Heart right ventricle (tissue), 16 donors: Measurements from ENCODE around the gene ACSBG1. TPM values are rescaled to one million over a fixed set of nuclear protein-coding genes. Genes with fewer than 3 reads are reported as not detected.

Source experiments
- ATAC-seq, 8 donors: fragments of 200-7000 bp; cut with Tn5 transposase; one replicate each; pipeline ENCODE4 v1.9.1; 2020; ENCODE audit warnings: mild to moderate bottlenecking in 8 of 8, moderate library complexity in 8 of 8, moderate number of reproducible peaks in 1 of 8
- DNase-seq, 2 donors: peaks; one replicate each; pipeline ENCODE4 v3.0.0-alpha.2; 2020
- H3K27ac ChIP-seq, 10 donors: fragments of 200-600 bp; sonication (generic) in 2 of 10; one replicate each; pipeline versions ENCODE4 v1.5.0 to v1.8.0; 2020 to 2022; ENCODE audit warnings: mild to moderate bottlenecking in 3 of 10
- H3K27me3 ChIP-seq, 7 donors: fragments of 200-600 bp; one replicate each; pipeline ENCODE4 v1.8.0; 2021 to 2022; ENCODE audit warnings: mild to moderate bottlenecking in 2 of 7
- H3K36me3 ChIP-seq, 9 donors: fragments of 200-600 bp; sonication (generic) in 1 of 9; one replicate each; pipeline versions ENCODE4 v1.5.0 to v1.8.0; 2020 to 2022; ENCODE audit warnings: mild to moderate bottlenecking in 2 of 9
- H3K4me1 ChIP-seq, 9 donors: fragments of 200-600 bp; sonication (generic) in 1 of 9; one replicate each; pipeline versions ENCODE4 v1.5.0 to v1.8.0; 2020 to 2022; ENCODE audit warnings: mild to moderate bottlenecking in 4 of 9
- H3K4me3 ChIP-seq, 10 donors: fragments of 200-600 bp; sonication (generic) in 2 of 10; one replicate each; pipeline versions ENCODE4 v1.5.0 to v1.8.0; 2020 to 2022; ENCODE audit warnings: mild to moderate bottlenecking in 7 of 10, moderate library complexity in 2 of 10
- H3K9me3 ChIP-seq, 11 donors: fragments of 200-600 bp in 10 of 11; sonication (generic) in 2 of 11; one replicate each; pipeline versions ENCODE4 v1.5.0 to v1.8.0; 2013 to 2022; ENCODE audit warnings: mild to moderate bottlenecking in 2 of 11, control low read depth in 1 of 11, moderate library complexity in 1 of 11
- CTCF ChIP-seq, 9 donors: fragments of 200-600 bp; sonication (generic) in 2 of 9; IDR thresholded peaks; one replicate each; pipeline versions ENCODE4 v1.5.0 to v1.8.0; 2021 to 2022; ENCODE audit warnings: antibody characterized with exemption in 9 of 9, mild to moderate bottlenecking in 5 of 9, moderate library complexity in 1 of 9
- WGBS, 2 donors: extraction: QIAGEN DNeasy Blood & Tissue Kit; methylation state at CpG; one replicate each; pipeline ENCODE4 v1.1.7; 2013; ENCODE audit warnings: inconsistent platforms in 1 of 2; 5-methylcytosine and 5-hydroxymethylcytosine counted together
- intact Hi-C, 10 donors: fragments of 100-400 bp; cut with DNase I; formaldehyde crosslinking; loops; one replicate each; pipeline versions ENCODE4 v1.11.1 to v1.14.2; 2022
- polyA plus RNA-seq, 2 donors: library from polyadenylated mRNA; stranded (reverse); fragments of 200-250 nt; gene quantifications; one replicate each; pipeline ENCODE4 v1.2.3, GENCODE V29; 2013
- total RNA-seq, 10 donors: library from RNA; stranded (reverse); fragmentation: NEBNext Ultra II Directional in 3 of 10; extraction: Animal tissue kit (Norgen Biotek cat#: 25700) in 3 of 10; gene quantifications; one replicate each; pipeline versions ENCODE4 v1.2.1 to v1.2.4, GENCODE V29; 2021 to 2023
- donor health status: Arrhythmogenic right ventricular cardiomyopathy.
- donor health status: ischemic (EF 13 %, LVEDD 7.1; RV severe dilation, severe dysfunction).
- donor health status: healthy with polysubstance abuse.
- donor health status: DM: no; HTN: yes; CAD: no.
- donor health status: DM: no; HTN: no; CAD: no.
- donor health status: ischemic (EF 25% LVEDD 6.9; RV normal size, moderate dysfunction).
- donor health status: ischemic (EF 25% LVEDD 5.7; RV mildly dilated, moderate dysfunction).
- donor health status: healthy.
- donor health status: DM: yes; HTN: yes; CAD: no.
- donor health status: Ischemic cardiomyopathy.
- donor health status: ischemic (EF 35%, LVEDD 5.7; RV mildly dilated, moderate dysfunction).
- donor health status: nonischemic (EF 11% LVEDD 7.7; RV severe dilation, severe dysfunction).
- donor health status: DM: yes; HTN: yes; CAD: no.
- donor health status: PGD.
- donor health status: ischemic (EF 29% LVEDD 5.4; RV normal size, mild dysfunction).
- donor health status: nonischemic (EF 23%, LVEDD 6.1; RV moderate dilation, normal function).

Gene ACSBG1
- total and polyA plus RNA-seq, 12 donors = 0.22 to 0.65 (median 0.44) TPM; not detected in 8

- WGBS, 2 donors = 42 to 50% methylated on average over 1 of the region's 1 CpG
- intact Hi-C loops = no loop called here
- Histone ChIP-seq H3K4me1 (peaks cover 15 to 57% (median 41%) of the 10 kb centered on the region in 9 donors), H3K9me3 (no peaks in the 10 kb centered on the region), H3K36me3 (no peaks in the 10 kb centered on the region), H3K27me3 (no peaks in the 10 kb centered on the region), H3K27ac (peak overlapping the region in 9 of 10 donors; percentile 14 to 73 (median 56)), H3K4me3 (no peak overlapping the region)
- no peak for DNase-seq
- TF ChIP-seq CTCF (IDR thresholded peaks at IDR 0.05) = no peak
- ATAC-seq = no peak
These were observed 29.0 kb downstream of the ACSBG1 start for GRCh38 chr15:78205337-78205736.

DNA sequence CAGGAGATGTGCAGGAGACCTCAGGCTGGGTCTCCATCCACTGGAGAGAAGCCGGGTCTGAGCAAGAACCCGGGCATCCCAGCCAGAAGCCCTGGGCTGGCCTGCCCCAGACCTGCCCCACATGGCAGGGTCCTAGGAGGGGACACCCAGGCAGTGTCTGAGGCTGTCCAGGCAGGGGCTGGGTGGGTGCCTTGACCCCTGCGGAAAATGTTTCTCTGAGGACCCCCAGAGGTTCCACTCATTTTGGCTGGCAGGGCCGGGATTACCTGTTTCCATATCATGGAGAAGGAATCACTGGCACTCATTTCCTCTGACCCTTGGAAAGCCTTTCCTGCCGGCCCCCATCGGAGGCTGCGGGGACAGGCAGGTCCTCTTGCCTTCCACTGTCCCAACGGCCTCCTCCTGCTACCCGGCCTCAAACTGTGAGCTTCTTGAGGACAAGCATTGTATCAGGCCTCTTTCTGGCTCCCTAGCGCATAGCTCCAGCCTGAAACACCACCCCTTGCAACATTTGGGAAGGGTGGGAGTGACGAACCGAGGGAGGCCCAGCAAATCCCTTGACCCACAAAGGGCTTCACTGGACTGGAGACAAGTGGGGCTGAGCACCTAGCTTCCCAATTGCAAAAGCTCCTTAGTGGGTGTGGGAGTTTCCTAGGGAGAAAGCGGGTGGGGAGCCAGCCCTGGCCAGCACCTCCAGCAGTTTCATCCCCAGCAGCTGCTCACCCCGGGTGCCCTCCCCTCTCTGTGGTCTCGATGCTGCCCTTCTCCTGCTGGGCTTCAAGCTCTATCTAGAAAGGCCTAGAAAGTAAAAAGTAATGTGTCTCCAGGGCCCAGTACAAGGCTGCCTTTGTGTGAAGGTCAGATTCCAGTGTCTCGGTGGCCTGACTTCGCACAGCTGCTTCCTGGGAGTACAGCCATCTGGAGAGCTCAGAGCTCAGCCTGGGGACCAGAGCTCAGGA, 29.7 kb downstream of the ACSBG1 start:
- H3K27ac ChIP-seq = peak overlapping the region in 9 of 10 donors; percentile 14 to 73 (median 59)
- ATAC-seq (peak; percentile 56 to 78 (median 70)), DNase-seq (peak; percentile 41 to 43)
- no peaks in the 10 kb centered on the region for H3K27me3 ChIP-seq
- no peak overlapping the region for H3K4me3 ChIP-seq
- peaks cover 15 to 50% (median 36%) of the 10 kb centered on the region in 9 donors for H3K4me1 ChIP-seq
- intact Hi-C loops = loop anchor here in 1 of 10 donors (5.0 kb wide), 1 partner anchor 33 kb away; no protein-coding TSS in a partner anchor
- WGBS, 2 donors = 66 to 68% methylated on average over 17 of the region's 17 CpGs
- no peaks in the 10 kb centered on the region for H3K9me3 ChIP-seq
- TF ChIP-seq CTCF (IDR thresholded peaks at IDR 0.05) = no peak
- no peaks in the 10 kb centered on the region for H3K36me3 ChIP-seq

DNA sequence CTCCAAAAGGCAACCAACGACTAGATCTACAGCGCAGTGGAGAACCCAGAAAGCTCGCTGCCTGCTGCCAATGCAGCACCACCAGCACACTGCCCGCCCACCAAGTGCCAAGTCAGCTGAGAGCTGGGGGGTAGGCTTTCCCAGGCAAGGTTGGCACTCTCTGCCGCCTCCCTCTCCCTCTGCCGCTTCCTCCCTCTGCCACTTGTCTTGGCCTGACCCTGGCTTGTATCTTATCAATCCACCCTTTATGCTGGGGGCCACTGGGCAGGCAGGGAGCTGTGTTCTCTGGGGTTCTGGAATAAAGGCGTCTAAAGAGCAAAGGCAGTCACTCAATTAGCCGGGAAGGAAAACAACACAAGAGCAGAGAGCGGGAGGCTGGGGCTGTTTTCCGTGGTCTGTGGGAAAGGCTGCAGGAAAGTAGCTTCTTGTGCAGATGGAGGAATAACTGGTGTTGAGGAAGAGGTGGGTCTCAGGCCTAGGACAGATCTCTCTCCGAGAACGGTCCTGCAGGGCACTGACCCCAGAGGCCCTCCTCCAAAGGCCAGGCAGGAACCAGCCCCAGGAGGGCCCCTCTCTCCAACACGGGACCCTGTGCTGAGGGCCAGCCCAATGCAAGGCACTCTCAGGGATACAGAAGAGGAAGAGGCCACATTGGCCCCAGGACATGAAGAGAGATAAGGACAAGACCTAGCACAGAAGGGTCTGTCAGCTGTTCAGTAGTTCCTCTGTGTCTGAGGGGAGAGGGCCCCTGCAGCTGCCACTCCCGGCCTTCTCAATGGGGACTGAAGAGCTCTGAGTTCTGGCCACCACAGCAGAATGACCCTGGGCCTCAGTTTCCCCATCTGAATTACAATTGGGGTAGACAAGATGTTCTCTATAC, 30.8 kb downstream of the ACSBG1 start:
- 59 to 61% methylated on average over 14 of the region's 14 CpGs for whole genome bisulfite sequencing, 2 donors
- peak; percentile 47 to 69 for DNase-seq
- TF ChIP-seq CTCF (IDR thresholded peaks at IDR 0.05) = no peak
- intact Hi-C loops = loop anchor here in 1 of 10 donors (5.0 kb wide), 1 partner anchor 34 kb away; no protein-coding TSS in a partner anchor
- Histone ChIP-seq H3K9me3 (no peaks in the 10 kb centered on the region), H3K27me3 (no peaks in the 10 kb centered on the region), H3K27ac (peak overlapping the region; percentile 1 to 77 (median 60)), H3K4me1 (peaks cover 15 to 46% (median 31%) of the 10 kb centered on the region in 9 donors), H3K4me3 (no peak overlapping the region), H3K36me3 (no peaks in the 10 kb centered on the region)
- peak; percentile 42 to 83 (median 72) for ATAC-seq
